D341Med (cell line): Measurements from ENCODE around the gene KIF17.
A peak's percentile ranks its signal among the peaks of the same experiment; 100 is the strongest.

Experiments used
- DNase-seq: peaks from one replicate; pipeline ENCODE4 v3.0.0; 2012; ENCODE audit warnings: low spot score

The KIF17 gene

DNA sequence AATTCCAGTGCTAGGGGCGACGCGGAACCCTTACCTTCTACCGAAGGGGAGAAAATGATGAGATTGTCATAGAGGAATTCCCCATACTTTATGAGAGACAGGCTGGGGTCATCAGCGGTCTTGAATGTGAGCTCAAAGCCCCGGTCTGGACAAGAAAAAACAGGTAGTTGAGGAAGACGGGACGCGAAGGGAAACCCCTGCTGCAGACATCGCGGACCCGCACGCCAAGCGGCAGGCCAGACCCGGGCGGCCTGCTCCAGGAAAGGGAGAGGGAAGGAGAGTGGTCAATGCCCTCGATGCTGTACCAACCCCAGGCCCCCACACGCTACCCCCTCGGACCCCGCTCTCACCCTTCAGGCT is 57.0 kb downstream of the KIF17 start:
- DNase-seq: no peak

DNA sequence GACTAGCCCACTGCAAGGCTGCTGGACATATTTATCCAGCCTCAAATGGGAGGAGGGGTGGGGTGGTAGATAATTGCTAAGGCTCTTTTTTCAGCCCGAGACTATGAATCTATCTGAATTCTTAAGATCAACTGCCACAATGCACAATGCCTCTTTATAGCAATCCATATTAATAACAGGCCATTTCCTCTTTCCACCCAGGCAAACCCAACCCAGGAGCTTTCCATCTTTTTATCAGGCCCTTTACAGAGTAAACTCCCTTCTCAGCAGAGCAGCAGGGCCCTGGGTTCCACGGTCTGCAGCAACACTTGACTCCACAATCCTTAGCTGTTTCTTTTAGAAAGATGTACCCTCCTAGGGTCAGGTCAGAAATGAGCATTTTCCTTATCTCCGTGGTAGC is 57.4 kb downstream of the KIF17 start:
- no peak for DNase-seq

DNA sequence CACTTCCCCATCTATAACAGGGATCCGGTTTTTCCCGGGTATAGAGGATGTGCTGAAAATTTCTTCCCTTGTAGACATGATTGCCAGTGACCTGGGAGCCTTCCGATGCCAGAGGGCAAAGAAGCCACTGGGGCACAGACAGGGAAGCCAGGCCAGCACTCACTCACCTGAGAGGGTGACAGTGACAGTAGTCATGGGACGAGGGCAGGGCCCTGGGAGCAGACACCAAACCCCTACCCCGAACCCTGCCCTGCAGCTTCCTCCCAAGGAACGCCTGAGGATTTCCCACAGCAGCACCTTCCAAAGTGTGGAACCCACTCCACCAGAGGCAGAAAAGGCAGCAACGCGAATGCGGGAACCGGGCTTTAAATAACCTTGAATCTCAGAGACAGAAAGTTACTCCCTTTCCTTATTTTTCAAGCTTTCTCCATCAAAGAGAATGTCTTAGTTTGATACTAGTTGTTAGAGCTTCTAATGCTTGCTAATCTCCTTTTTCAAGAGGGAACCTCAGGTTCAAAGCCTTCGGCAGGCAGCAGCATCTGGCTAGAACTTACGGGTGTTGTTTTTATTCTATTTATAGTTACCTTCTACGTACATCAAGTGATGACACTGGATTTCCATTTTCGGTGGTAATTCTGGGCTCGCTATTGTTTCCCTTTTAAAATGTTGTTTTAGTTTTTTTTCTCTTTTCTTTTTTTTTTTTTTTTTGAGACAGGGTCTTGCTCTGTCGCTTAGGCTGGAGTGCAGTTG is 59.5 kb downstream of the KIF17 start:
- DNase-seq: no peak

- no peak for DNase-seq
These were observed 60.8 kb downstream of the KIF17 start for GRCh38 chr1:20657024-20657423.

DNA sequence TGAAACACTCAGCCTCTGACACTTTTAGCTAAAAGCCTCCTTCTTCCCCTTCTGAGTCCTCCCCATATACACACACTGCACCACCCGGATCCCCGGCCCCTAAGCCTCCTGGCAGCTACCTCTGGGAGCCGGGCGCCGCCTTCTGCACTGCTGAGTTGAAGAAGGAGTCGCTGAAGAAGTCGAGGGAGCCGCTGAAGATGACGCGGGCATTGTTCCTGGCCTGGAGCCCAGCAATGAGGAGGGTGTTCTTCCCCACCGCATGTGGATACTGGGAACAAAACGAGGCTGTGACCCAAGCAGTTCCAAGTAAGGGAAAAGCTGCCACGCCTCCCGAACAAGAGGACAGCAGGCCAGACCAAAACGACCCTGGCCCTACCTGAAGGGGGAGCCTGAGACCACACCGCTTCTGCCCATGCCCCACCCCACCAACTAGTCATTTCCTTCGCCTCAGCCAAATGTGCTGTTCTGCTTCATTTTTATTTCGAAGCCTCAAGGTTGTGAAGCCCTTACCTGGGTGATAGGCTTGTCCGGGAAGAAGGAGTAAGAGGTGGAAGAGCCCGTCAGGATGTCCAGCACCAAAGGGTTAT is 63.6 kb downstream of the KIF17 start:
- no peak for DNase-seq

DNA sequence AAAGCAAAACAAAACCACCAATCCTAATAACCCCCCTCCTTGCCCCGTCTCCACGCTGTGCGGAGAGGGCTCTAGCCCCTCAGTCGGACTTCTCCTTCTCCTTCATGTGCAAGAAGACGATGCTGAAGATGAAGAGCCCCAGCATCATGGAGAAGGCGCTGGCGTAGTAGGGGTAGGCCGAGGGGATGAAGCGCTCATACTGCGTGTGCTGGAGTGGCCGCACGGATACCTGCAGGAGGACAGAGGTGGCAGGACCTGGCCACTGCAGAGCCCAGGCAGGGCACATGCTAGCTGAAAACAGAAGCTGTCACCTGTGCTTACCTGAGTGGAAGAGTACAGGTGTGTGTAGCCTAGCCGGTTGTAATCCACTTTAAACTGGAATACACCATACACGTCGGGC is 65.5 kb downstream of the KIF17 start:
- DNase-seq: no peak

DNA sequence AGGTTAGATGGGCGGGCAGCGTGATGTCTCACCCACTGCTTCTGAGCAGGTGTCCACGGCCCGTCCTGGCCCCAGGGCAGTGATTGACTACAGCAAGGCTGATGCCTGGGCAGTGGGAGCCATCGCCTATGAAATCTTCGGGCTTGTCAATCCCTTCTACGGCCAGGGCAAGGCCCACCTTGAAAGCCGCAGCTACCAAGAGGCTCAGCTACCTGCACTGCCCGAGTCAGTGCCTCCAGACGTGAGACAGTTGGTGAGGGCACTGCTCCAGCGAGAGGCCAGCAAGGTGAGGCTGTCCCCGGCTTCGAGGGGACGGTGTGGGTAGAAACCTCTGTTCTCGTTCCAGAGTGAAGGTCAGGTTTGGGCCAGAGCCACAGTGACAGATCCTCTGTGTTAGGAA is 68.9 kb downstream of the KIF17 start:
- no peak for DNase-seq

DNA sequence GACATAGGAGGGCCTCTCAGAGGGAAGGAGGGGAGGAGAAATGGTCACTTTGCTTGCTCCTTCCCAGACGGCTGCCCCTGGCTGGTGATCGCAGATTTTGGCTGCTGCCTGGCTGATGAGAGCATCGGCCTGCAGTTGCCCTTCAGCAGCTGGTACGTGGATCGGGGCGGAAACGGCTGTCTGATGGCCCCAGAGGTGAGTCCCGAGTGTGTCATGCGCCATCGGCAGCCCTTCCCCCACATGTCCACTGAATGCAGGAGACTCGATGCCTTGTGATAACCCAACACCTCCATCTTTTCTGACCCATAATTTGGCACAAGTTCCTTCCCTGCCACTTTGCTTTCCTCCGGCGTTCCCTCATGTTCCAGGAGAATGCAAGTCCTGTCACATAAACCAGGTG is 69.4 kb downstream of the KIF17 start:
- DNase-seq: no peak

- DNase-seq: no peak
These were observed 72.4 kb downstream of the KIF17 start for GRCh38 chr1:20645414-20645813.

DNA sequence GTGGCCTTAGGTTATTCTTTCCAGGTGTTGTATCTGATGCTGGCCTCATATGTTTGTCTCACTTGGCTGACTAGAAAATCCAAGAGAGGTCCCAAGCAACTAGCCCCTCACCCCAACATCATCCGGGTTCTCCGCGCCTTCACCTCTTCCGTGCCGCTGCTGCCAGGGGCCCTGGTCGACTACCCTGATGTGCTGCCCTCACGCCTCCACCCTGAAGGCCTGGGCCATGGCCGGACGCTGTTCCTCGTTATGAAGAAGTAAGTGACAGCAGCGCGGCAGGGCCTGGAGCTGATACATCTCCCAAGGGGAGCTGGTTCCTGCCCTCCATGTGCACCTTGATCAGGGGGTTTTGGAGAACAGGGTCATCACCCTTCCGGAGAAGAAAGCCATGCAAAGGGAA is 73.4 kb downstream of the KIF17 start:
- DNase-seq: no peak

DNA sequence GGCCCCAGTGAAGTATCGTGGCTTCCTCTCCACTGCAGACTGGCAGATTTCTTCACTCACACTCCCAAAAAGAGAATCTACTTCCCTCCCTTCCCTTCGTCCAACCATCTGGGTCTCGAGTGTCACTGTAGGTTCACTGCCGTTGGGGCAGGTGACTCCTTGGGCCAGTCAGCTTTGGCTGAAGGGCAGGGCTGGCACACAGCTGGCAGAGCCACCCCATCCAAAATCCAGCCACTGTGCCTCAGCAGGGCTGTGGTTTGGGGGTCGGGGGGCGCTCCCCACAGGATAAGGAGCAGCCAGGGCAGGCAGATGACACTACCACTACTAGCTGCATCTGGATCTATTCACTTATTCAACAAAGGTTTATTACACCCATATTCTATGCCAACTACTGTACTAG is 74.7 kb downstream of the KIF17 start:
- no peak for DNase-seq

DNA sequence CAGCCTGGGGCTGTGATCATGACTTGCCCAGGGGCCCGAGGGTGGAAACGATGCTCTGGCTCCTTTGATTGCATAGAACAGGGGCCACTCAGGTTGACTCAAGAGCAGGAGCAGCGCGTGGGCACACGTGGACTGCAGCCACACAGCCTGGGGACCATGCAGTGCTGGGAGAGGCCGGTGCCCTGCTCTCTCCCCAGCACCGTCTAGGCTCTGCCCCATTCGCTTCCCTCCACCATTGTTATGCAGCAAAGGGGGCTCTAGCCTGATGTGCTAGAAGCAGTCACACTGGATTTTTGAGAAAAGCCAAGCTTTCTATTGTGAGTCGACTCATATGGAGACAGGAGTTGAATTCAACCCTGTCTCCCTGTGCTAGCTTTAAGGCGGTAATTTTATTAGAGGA is 75.8 kb downstream of the KIF17 start:
- DNase-seq: no peak

- peak; percentile 65 for DNase-seq
These were observed 77.6 kb downstream of the KIF17 start for GRCh38 chr1:20640183-20640597.

DNA sequence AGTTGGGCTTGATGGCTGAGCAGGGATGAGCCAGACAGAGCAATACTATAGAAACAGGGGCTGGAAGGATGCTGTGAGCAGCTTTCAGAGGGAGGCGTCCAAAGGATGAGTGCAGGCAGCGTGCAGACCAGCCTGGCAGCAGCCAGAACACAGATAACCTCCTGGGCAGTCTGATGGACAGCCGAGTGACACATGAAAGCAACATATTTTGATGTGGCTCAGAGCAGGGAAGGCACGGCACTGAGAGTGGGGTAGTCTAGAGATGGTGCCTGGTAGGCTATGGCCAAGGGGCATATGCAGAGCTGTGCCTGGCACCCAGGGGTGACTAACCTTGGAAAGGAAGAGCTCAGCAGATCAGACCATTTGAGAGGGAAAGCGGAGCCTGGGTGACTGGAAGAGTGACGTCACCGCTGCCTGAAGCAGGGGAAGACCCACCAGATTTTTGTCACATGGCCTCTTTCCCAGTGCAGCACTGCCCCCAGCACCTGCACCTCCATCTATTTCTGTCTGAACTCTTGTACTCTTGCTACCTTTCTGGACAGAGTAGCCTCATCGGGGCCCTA is 80.9 kb downstream of the KIF17 start:
- no peak for DNase-seq

GRCh38 chr1:20634594-20635084 is 83.2 kb downstream of the KIF17 start:
- peak; percentile 67 for DNase-seq

- DNase-seq: no peak
These were observed 83.7 kb downstream of the KIF17 start for GRCh38 chr1:20634065-20634593.

GRCh38 chr1:20633190-20634064 is 84.4 kb downstream of the KIF17 start, which contains the start of gene PINK1:
Gene PINK1 (plus strand): TSS chr1:20633458. CDS start chr1:20633549, 91 bp downstream.
- DNase-seq: peak; percentile 93

DNA sequence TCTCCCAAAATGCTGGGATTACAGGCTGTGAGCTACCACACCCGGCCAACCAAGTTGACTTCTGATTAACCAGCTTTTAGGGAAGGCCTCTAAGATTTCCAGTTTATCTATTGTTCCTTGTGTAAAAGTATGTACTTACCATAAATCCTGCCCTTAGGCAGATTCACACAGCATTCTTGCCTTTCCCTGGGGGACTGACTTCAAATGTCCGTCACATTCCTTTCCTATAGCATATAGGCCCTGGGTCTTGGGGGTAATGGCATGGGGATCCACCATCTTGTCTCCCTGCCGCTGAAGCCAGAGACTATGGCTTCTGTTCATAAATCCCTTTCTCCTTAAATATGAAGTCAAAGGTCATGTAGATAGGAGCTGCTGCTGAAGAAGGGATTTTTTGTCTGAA is 85.4 kb downstream of the KIF17 start:
- DNase-seq: no peak

- DNase-seq: no peak
These were observed 87.1 kb downstream of the KIF17 start for GRCh38 chr1:20630729-20631128.

DNA sequence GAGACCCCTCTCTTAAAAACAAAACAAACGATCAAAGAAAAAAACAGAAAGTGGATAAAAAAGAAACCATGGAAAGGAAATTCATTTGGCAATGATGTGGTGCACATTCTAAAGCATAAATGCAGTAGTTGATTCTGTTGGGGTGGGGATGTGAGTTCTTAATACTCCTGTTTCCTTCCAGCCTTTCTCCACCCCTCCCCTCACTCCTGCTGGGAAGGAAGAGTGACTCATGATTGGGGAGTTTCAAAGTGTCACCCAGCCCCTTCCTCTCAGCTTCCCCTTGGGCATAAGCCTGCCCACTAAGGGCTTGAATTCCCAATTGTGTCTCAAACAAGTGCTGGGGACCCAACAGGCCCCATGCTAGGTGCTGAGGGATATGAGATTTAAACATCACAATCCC is 91.3 kb downstream of the KIF17 start:
- no peak for DNase-seq

DNA sequence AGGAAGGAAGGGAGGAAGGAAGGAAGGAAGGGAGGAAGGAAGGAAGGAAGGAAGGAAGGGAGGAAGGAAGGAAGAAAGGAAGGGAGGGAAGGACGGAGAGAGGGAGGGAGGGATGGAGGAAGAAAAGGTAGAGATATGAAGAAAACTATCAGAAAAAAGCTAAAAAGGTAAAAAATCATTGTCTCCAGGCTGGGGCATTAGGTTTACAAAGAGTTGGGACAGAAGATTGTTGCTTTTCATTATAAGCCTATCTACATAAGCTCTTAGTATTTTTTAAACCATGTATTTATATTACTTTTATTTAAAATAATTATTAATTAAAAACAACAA is 91.7 kb downstream of the KIF17 start:
- DNase-seq: no peak
